ENCODE results near the gene MNDA.

The MNDA gene

DNA sequence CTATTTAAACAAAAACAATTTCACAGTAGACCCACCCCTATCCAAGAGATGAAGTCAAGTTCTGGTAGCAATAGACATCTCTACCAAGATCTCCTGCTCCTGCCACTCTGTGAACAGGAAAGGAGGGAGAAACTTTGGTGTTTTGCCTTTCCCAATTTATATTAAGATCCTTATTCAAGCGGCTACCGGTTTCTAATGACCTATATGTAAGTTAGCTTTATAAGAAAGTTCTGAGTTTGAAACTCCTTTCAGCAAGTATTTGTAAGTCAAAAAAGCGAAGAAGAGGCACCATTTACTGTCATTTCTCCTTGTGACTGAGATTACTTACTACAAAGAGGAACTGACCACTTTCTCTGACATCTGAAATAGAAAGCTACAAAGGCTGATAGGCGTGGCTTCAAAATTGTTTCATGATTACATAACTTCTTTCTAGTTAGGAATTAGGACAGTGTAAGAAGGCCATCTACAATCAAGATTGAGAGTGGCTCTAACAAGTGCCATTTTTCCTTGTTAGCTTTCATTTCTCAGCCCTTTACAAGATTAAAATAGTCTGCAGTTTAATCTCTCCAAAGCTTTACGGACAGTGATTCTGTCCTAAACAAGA is at the start of gene MNDA:
Gene MNDA (plus strand): TSS at position 448 of the 604 bp plus-strand sequence. CDS start 10,803 bp downstream, outside the sequence.
- no peaks in the 10 kb centered on the region for H3K27me3 ChIP-seq (ENCODE audit: insufficient read depth, low read length)
- H3K27ac ChIP-seq (ENCODE audit: low read depth, low read length) = no peak within 1 kb of the TSS
- no peaks in the 10 kb centered on the region for H3K4me1 ChIP-seq (ENCODE audit: control insufficient read depth, insufficient read depth, low read length, unreplicated experiment)
- no peak within 1 kb of the TSS for H3K4me3 ChIP-seq (ENCODE audit: low read depth, low read length)
- no peak within 1 kb of the TSS for H2AFZ ChIP-seq (ENCODE audit: low read length, unreplicated experiment)
- no peaks in the 10 kb centered on the region for H3K79me2 ChIP-seq (ENCODE audit: control insufficient read depth, insufficient read depth, low read length, unreplicated experiment)
- H3K36me3 ChIP-seq (ENCODE audit: insufficient read depth, low read length) = no peaks in the 10 kb centered on the region

DNA sequence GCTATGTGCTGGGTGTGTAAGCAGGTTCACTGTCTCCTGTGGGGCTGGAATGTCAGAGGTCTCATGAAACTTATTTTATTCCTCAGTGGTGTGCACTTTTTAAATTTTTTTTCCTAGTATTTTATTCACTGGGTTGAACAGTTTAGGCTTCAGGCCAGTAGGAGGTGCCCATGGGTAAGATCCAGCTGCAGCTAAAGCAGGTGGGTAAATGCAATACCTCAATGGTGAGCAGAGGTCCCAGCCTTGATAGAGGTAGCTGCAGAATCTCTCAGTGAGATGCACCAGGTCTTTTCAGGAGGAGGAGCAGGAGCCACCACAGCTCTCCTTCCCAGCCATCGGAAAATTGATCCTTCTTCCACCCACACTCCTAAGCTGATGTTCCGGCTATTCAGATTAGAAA is 37.5 kb upstream of the MNDA start:
- Histone ChIP-seq H3K27me3 (ENCODE audit: insufficient read depth, low read length) (no peaks in the 10 kb centered on the region), H3K4me3 (ENCODE audit: low read depth, low read length) (no peak overlapping the region), H3K79me2 (ENCODE audit: control insufficient read depth, insufficient read depth, low read length, unreplicated experiment) (no peaks in the 10 kb centered on the region), H2AFZ (ENCODE audit: low read length, unreplicated experiment) (no peak overlapping the region), H3K4me1 (ENCODE audit: control insufficient read depth, insufficient read depth, low read length, unreplicated experiment) (no peaks in the 10 kb centered on the region), H3K36me3 (ENCODE audit: insufficient read depth, low read length) (no peaks in the 10 kb centered on the region), H3K27ac (ENCODE audit: low read depth, low read length) (no peak overlapping the region)

DNA sequence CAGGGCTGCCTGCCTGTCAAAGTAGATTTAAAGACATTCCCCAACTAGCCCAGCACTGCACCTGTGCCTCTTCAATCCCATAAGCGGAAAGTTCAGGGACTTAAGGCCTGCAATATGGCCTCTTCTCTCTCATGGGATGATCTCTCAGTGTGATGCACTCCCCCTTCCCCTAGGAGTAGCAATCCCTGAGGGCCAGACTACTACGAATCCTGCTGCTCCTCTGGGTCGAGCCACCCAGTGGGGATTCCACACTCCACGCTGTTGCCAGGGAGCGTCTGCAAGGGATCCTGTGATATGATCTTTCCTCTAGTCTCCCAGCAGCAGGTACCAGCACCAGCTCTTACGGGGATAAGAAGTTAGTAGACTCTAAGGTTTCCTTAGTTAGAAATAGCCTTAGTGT is 36.9 kb upstream of the MNDA start:
- H2AFZ ChIP-seq (ENCODE audit: low read length, unreplicated experiment) = no peak overlapping the region

DNA sequence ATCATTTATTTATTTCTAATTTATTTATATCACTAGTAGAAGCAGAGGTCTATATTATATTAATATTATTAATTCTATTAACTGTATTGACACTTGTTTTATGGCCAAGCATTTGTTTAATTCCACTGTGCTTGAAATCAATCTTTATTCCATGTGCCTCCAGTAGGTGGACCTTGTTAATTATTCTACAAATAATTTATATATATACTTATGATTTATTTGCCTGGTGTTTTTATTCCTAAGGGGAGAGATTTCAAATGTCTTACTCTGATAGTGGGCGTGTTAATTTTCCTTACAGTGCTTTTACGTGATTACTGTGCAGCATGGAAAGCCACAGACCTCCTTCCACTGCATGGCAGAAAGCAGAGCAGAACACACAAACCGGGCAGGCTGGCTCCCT is 32.6 kb upstream of the MNDA start:
- Histone ChIP-seq H3K36me3 (ENCODE audit: insufficient read depth, low read length) (no peaks in the 10 kb centered on the region), H3K79me2 (ENCODE audit: control insufficient read depth, insufficient read depth, low read length, unreplicated experiment) (no peaks in the 10 kb centered on the region), H3K27me3 (ENCODE audit: insufficient read depth, low read length) (peaks cover 8% of the 10 kb centered on the region; the same call in 1 of the 2 replicates), H3K27ac (ENCODE audit: low read depth, low read length) (no peak overlapping the region), H3K4me3 (ENCODE audit: low read depth, low read length) (no peak overlapping the region), H3K4me1 (ENCODE audit: control insufficient read depth, insufficient read depth, low read length, unreplicated experiment) (no peaks in the 10 kb centered on the region), H2AFZ (ENCODE audit: low read length, unreplicated experiment) (no peak overlapping the region)

More for the DNA sequence above, 36.9 kb upstream of the MNDA start:
- Histone ChIP-seq H3K4me1 (ENCODE audit: control insufficient read depth, insufficient read depth, low read length, unreplicated experiment) (no peaks in the 10 kb centered on the region), H3K27ac (ENCODE audit: low read depth, low read length) (no peak overlapping the region), H3K36me3 (ENCODE audit: insufficient read depth, low read length) (no peaks in the 10 kb centered on the region), H3K27me3 (ENCODE audit: insufficient read depth, low read length) (0 out of 2 replicates have a peak, but pooled peaks cover 3% of the 10 kb centered on the region), H3K4me3 (ENCODE audit: low read depth, low read length) (no peak overlapping the region), H3K79me2 (ENCODE audit: control insufficient read depth, insufficient read depth, low read length, unreplicated experiment) (no peaks in the 10 kb centered on the region)

DNA sequence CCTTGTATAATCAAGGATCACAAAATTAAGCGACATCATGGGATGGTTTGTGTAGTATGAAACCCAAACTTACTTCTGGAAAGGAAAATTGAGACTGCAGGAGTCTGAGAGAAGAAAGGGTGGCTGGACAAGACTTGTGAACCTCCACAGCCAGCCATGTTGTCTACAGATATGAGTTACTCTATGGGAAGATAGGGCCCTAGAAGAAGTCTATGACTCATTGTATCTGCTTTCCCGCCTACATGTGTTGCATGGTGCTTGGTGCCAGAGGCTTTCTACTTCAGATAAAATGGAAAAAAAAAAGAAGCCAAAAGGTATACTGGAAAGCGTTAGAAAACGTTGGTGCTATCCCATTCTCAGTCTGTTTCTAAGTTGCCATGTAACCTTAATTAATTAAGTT is 31.5 kb upstream of the MNDA start:
- no peaks in the 10 kb centered on the region for H3K79me2 ChIP-seq (ENCODE audit: control insufficient read depth, insufficient read depth, low read length, unreplicated experiment)
- no peaks in the 10 kb centered on the region for H3K36me3 ChIP-seq (ENCODE audit: insufficient read depth, low read length)
- H3K27ac ChIP-seq (ENCODE audit: low read depth, low read length) = no peak overlapping the region
- peaks cover 8% of the 10 kb centered on the region; the same call in 1 of the 2 replicates for H3K27me3 ChIP-seq (ENCODE audit: insufficient read depth, low read length)
- no peaks in the 10 kb centered on the region for H3K4me1 ChIP-seq (ENCODE audit: control insufficient read depth, insufficient read depth, low read length, unreplicated experiment)
- H2AFZ ChIP-seq (ENCODE audit: low read length, unreplicated experiment) = no peak overlapping the region
- no peak overlapping the region for H3K4me3 ChIP-seq (ENCODE audit: low read depth, low read length)

DNA sequence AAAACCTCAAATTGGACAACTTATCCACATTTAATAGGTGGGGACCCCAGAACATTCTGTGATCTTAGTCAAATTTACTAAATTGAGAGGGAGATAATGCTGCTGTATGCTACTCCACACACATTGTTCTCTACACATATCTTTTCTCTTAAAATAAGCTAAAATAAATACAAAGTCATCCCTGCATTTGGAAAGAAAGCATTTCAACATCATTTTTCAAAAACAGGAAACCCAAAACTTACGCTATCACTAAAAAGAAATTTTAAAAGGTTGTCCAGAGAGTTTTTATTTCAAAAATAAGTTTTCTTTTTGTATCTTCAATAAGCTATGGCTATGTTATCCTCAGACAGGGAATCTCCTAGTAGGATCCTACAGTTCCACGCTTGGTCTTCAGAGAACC is 30.6 kb upstream of the MNDA start:
- Histone ChIP-seq H2AFZ (ENCODE audit: low read length, unreplicated experiment) (no peak overlapping the region), H3K4me3 (ENCODE audit: low read depth, low read length) (no peak overlapping the region), H3K79me2 (ENCODE audit: control insufficient read depth, insufficient read depth, low read length, unreplicated experiment) (no peaks in the 10 kb centered on the region), H3K36me3 (ENCODE audit: insufficient read depth, low read length) (no peaks in the 10 kb centered on the region), H3K27ac (ENCODE audit: low read depth, low read length) (no peak overlapping the region), H3K4me1 (ENCODE audit: control insufficient read depth, insufficient read depth, low read length, unreplicated experiment) (no peaks in the 10 kb centered on the region), H3K27me3 (ENCODE audit: insufficient read depth, low read length) (peaks cover 8% of the 10 kb centered on the region; the same call in 1 of the 2 replicates)

DNA sequence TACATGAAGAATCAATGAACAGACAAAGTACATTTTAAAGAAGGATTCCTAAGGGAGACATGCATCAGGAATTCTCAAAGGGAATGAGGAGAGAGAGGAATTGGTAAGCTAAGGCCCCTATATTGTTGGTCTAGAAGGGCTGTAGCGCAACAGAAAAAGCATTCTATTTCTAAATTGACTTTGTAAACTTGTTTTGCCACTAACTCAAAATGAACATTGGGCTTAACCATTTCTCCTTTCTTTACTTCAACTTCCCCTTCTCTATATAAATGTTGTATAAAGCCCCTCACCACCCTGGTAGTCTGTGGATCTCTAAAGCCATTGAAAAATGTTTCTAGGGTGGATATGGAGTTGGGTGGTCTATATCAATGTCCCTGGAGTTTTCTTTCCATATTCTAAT is 29.8 kb upstream of the MNDA start:
- no peaks in the 10 kb centered on the region for H3K36me3 ChIP-seq (ENCODE audit: insufficient read depth, low read length)
- H3K27ac ChIP-seq (ENCODE audit: low read depth, low read length) = no peak overlapping the region
- no peak overlapping the region for H2AFZ ChIP-seq (ENCODE audit: low read length, unreplicated experiment)
- H3K27me3 ChIP-seq (ENCODE audit: insufficient read depth, low read length) = peaks cover 8% of the 10 kb centered on the region; the same call in 1 of the 2 replicates
- no peaks in the 10 kb centered on the region for H3K79me2 ChIP-seq (ENCODE audit: control insufficient read depth, insufficient read depth, low read length, unreplicated experiment)
- no peak overlapping the region for H3K4me3 ChIP-seq (ENCODE audit: low read depth, low read length)
- no peaks in the 10 kb centered on the region for H3K4me1 ChIP-seq (ENCODE audit: control insufficient read depth, insufficient read depth, low read length, unreplicated experiment)

DNA sequence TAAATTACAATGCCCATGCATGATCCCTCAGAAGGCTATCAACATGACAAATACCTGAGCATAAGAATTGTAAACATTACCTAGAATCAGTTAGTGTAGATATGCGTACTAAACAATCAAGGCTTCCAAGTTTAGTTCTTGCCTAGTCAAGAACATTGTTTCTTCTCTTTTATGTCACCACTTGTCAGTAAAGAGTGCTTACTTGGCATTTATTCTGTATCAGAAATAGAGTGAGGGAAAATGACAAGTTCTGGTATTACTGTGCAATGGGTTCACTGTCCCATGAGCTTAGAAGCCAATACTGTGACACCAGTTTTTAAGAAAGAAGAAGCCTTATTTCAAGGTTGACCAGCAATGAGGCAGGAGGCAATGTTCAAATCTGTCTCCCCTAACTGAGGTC is 27.5 kb upstream of the MNDA start:
- H3K27ac ChIP-seq (ENCODE audit: low read depth, low read length) = no peak overlapping the region
- H3K36me3 ChIP-seq (ENCODE audit: insufficient read depth, low read length) = no peaks in the 10 kb centered on the region
- H3K4me1 ChIP-seq (ENCODE audit: control insufficient read depth, insufficient read depth, low read length, unreplicated experiment) = no peaks in the 10 kb centered on the region
- no peaks in the 10 kb centered on the region for H3K79me2 ChIP-seq (ENCODE audit: control insufficient read depth, insufficient read depth, low read length, unreplicated experiment)
- H3K4me3 ChIP-seq (ENCODE audit: low read depth, low read length) = no peak overlapping the region
- H3K27me3 ChIP-seq (ENCODE audit: insufficient read depth, low read length) = peaks cover 8% of the 10 kb centered on the region; the same call in 1 of the 2 replicates
- H2AFZ ChIP-seq (ENCODE audit: low read length, unreplicated experiment) = no peak overlapping the region

DNA sequence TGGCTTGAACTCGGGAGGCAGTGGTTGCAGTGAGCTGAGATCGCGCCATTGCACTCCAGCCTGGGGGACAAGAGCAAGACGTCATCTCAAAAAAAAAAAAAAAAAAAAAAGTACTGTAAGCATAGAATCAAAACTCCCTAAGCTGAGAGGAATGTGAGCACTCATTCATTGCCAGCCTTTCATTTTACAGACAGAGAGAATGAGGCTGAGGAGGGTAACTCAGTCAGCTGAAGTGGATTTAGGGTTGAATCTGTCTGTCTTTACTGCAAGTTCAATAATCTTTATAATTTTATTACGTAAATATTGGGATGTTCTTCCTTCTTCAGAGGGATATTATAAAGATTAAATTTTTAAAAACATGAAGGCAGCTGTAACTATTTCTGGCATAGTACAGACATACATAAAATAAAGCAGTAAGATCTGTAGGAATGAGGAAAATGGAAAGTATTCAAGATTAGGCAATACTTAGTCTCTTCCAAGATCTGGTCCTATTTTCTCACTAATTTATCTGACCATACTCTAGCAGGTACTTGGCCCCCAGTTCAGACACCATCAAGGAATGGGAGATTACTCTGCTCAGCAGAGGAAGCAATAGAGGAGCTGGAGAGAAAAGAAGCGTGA is 24.1 kb upstream of the MNDA start:
- no peaks in the 10 kb centered on the region for H3K27me3 ChIP-seq (ENCODE audit: insufficient read depth, low read length)

DNA sequence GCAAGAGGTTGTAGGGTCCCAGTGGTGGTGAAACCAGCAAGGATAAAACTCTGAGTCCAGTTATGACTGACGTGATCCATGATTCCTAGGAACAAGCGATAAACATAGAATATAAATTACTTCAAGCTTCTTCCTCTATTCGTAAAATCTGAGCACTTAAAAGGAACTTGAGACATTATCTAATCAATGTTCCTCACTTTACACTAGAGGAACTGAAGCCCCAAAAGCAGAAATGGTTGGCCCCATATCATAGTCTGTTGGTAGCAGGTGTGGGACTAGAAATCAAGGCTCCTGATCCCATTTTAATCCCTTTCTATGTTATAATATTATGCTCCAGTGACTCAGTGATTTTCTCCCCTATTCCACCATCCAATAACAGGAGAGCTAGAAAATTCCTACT is 21.9 kb upstream of the MNDA start:
- H3K27me3 ChIP-seq (ENCODE audit: insufficient read depth, low read length) = no peaks in the 10 kb centered on the region
- no peak overlapping the region for H3K27ac ChIP-seq (ENCODE audit: low read depth, low read length)
- H3K4me3 ChIP-seq (ENCODE audit: low read depth, low read length) = no peak overlapping the region
- H3K79me2 ChIP-seq (ENCODE audit: control insufficient read depth, insufficient read depth, low read length, unreplicated experiment) = no peaks in the 10 kb centered on the region
- H2AFZ ChIP-seq (ENCODE audit: low read length, unreplicated experiment) = no peak overlapping the region
- no peaks in the 10 kb centered on the region for H3K36me3 ChIP-seq (ENCODE audit: insufficient read depth, low read length)
- no peaks in the 10 kb centered on the region for H3K4me1 ChIP-seq (ENCODE audit: control insufficient read depth, insufficient read depth, low read length, unreplicated experiment)

More for the DNA sequence above, 24.1 kb upstream of the MNDA start:
- H3K4me1 ChIP-seq (ENCODE audit: control insufficient read depth, insufficient read depth, low read length, unreplicated experiment) = no peaks in the 10 kb centered on the region
- H3K79me2 ChIP-seq (ENCODE audit: control insufficient read depth, insufficient read depth, low read length, unreplicated experiment) = no peaks in the 10 kb centered on the region
- H2AFZ ChIP-seq (ENCODE audit: low read length, unreplicated experiment) = no peak overlapping the region
- no peaks in the 10 kb centered on the region for H3K36me3 ChIP-seq (ENCODE audit: insufficient read depth, low read length)
- H3K27ac ChIP-seq (ENCODE audit: low read depth, low read length) = no peak overlapping the region
- H3K4me3 ChIP-seq (ENCODE audit: low read depth, low read length) = no peak overlapping the region

DNA sequence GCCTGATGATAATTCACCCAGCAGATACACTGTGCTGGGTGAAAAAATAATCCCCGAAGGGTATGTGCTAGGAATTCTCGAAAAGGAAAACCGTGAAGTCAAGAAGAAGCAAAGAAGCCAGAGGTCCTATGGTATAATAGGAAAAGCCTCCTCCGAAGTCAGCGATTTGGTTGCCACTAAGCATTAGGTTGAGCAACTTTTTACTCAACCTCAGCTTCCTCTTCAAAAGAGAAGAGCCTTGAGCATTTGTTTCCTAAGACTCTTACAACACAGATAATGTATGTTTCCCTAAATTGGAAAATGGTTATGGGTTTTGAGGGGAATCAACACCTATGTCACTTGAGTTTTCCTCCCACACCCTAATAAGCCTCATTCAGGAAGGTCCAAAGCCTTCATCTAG is 21.3 kb upstream of the MNDA start:
- no peaks in the 10 kb centered on the region for H3K27me3 ChIP-seq (ENCODE audit: insufficient read depth, low read length)
- no peak overlapping the region for H3K4me3 ChIP-seq (ENCODE audit: low read depth, low read length)
- no peak overlapping the region for H3K27ac ChIP-seq (ENCODE audit: low read depth, low read length)
- no peak overlapping the region for H2AFZ ChIP-seq (ENCODE audit: low read length, unreplicated experiment)
- H3K36me3 ChIP-seq (ENCODE audit: insufficient read depth, low read length) = no peaks in the 10 kb centered on the region
- H3K4me1 ChIP-seq (ENCODE audit: control insufficient read depth, insufficient read depth, low read length, unreplicated experiment) = no peaks in the 10 kb centered on the region
- H3K79me2 ChIP-seq (ENCODE audit: control insufficient read depth, insufficient read depth, low read length, unreplicated experiment) = no peaks in the 10 kb centered on the region
